Tibial artery (tissue), 4 donors: ENCODE data around the gene ERP29.

Experiments
- DNase-seq, 2 donors: peaks; one replicate each; pipeline ENCODE4 v3.0.0-alpha.2; 2019
- H3K27ac ChIP-seq, 2 donors: fragments of 200-600 bp; sonication (generic) in 1 of 2; 1 replicate in 1 of 2; 2 replicates in 1 of 2; pipeline ENCODE4 v1.5.1; 2018 to 2019; ENCODE audit warnings: mild to moderate bottlenecking in 1 of 2
- H3K27me3 ChIP-seq, 2 donors: fragments of 200-600 bp; sonication (generic) in 1 of 2; one replicate each; pipeline versions ENCODE4 v1.5.1 to v1.6.0; 2016 to 2019
- H3K36me3 ChIP-seq, 3 donors: fragments of 200-600 bp; sonication (generic) in 2 of 3; one replicate each; pipeline ENCODE4 v1.5.1; 2016 to 2019; ENCODE audit warnings: mild to moderate bottlenecking in 2 of 3
- H3K4me1 ChIP-seq, 4 donors: fragments of 200-600 bp; sonication (generic) in 2 of 4; 1 replicate in 3 of 4; 2 replicates in 1 of 4; pipeline ENCODE4 v1.5.1; 2016 to 2019
- H3K4me3 ChIP-seq, 2 donors: fragments of 200-600 bp; sonication (generic) in 1 of 2; 1 replicate in 1 of 2; 2 replicates in 1 of 2; pipeline ENCODE4 v1.5.1; 2018 to 2019; ENCODE audit warnings: mild to moderate bottlenecking in 2 of 2
- H3K9me3 ChIP-seq, 3 donors: fragments of 200-600 bp; sonication (generic) in 1 of 3; one replicate each; pipeline ENCODE4 v1.5.1; 2016 to 2019
- CTCF ChIP-seq, 2 experiments: fragments of 200-600 bp in 1 of 2; fragments of 450-650 bp in 1 of 2; IDR thresholded peaks; one replicate each; pipeline ENCODE4 v1.5.1; 2017 to 2019; ENCODE audit warnings: antibody characterized with exemption in 2 of 2, mild to moderate bottlenecking in 1 of 2, moderate library complexity in 1 of 2
- intact Hi-C: fragments of 100-400 bp; cut with DNase I; formaldehyde crosslinking; loops from one replicate; pipeline ENCODE4 v1.15.0; 2023; ENCODE audit warnings: low total_unique reads

ERP29 gene

GRCh38 chr12:112061137-112061536, 47.9 kb downstream of the ERP29 start:
- H3K9me3 ChIP-seq = no peaks in the 10 kb centered on the region
- H3K4me1 ChIP-seq = no peaks in the 10 kb centered on the region
- DNase-seq = no peak
- no peaks in the 10 kb centered on the region for H3K27me3 ChIP-seq
- H3K36me3 ChIP-seq = peaks cover 58 to 98% (median 88%) of the 10 kb centered on the region in 3 donors
- intact Hi-C loops = no loop called here
- H3K27ac ChIP-seq = no peak overlapping the region
- no peak overlapping the region for H3K4me3 ChIP-seq
- no peak for TF ChIP-seq CTCF (IDR thresholded peaks at IDR 0.05)

- Histone ChIP-seq H3K27ac (no peak overlapping the region), H3K36me3 (peaks cover 56 to 98% (median 90%) of the 10 kb centered on the region in 3 donors), H3K9me3 (no peaks in the 10 kb centered on the region), H3K4me1 (no peaks in the 10 kb centered on the region), H3K27me3 (no peaks in the 10 kb centered on the region), H3K4me3 (no peak overlapping the region)
- DNase-seq = no peak
- no peak for TF ChIP-seq CTCF (IDR thresholded peaks at IDR 0.05)
- intact Hi-C loops = no loop called here
These were observed 50.0 kb downstream of the ERP29 start for GRCh38 chr12:112063273-112063672.

GRCh38 chr12:112066566-112066965, 53.3 kb downstream of the ERP29 start:
- no peak overlapping the region for H3K27ac ChIP-seq
- no peak overlapping the region for H3K4me3 ChIP-seq
- no peaks in the 10 kb centered on the region for H3K4me1 ChIP-seq
- H3K36me3 ChIP-seq = peaks cover 60 to 98% (median 97%) of the 10 kb centered on the region in 3 donors
- no peaks in the 10 kb centered on the region for H3K9me3 ChIP-seq
- TF ChIP-seq CTCF (IDR thresholded peaks at IDR 0.05) = no peak
- H3K27me3 ChIP-seq = no peaks in the 10 kb centered on the region
- intact Hi-C loops = no loop called here
- DNase-seq = no peak
